GM21723 (cell line): Measurements from ENCODE around the gene ATR.
"Not testable (repeated sequence)": the region's sequence is repeated elsewhere in the genome, so short reads cannot be mapped to it uniquely, and the experiment has no call there.

Experiments used
- ATAC-seq: cut with Tn5 transposase; IDR thresholded peaks from one replicate; pipeline ENCODE4 v1.9.1; 2021; ENCODE audit warnings: mild to moderate bottlenecking, moderate library complexity; ENCODE audit not compliant: unreplicated experiment

Gene ATR

DNA sequence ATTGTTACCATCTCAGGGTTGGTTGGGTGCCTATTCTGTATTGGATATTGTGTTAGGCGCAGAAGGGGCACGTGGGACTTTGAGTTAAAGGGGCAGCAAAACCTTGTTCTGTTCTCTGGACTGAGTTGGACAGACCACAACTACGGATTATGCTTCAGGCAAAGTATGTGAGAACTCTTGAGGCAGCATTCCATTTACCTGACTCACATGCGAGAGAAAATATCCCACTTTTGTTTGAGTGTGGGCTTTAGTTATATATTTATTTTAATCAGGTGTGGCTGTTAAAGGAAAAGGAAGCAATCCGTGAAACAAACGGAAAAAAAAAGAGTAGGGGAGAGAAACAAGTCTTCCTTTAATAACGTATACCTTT is 17.0 kb upstream of the ATR start:
- no peak for ATAC-seq

- no peak for ATAC-seq
These were observed 16.6 kb upstream of the ATR start for GRCh38 chr3:142595141-142595540.

- ATAC-seq = not testable (repeated sequence)
These were observed 13.7 kb upstream of the ATR start for GRCh38 chr3:142592268-142592667.

DNA sequence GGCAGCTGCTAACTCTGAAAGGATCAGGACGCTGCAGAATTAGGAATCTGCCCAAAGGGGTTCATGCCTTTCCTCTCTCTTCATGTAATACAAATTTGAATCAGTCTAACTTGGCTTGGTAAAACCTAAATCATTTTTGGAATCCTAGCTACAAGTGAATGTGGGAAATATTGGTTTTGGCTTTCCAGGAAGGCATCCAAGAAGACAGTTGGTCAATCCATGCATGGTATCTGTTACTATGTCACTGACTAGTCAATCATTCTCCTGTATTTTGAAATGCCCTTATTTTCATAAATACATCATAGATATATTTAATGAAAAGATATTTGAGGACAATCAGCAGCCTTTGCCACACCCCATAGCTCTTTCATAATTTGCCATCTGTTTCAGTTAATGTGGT is 10.2 kb upstream of the ATR start:
- no peak for ATAC-seq

GRCh38 chr3:142586803-142587406 is 8.4 kb upstream of the ATR start:
- ATAC-seq = no peak

- ATAC-seq = not testable (repeated sequence)
These were observed 2.5 kb upstream of the ATR start for GRCh38 chr3:142581070-142581469.

GRCh38 chr3:142580061-142580423 is 1.5 kb upstream of the ATR start:
- ATAC-seq = no peak

DNA sequence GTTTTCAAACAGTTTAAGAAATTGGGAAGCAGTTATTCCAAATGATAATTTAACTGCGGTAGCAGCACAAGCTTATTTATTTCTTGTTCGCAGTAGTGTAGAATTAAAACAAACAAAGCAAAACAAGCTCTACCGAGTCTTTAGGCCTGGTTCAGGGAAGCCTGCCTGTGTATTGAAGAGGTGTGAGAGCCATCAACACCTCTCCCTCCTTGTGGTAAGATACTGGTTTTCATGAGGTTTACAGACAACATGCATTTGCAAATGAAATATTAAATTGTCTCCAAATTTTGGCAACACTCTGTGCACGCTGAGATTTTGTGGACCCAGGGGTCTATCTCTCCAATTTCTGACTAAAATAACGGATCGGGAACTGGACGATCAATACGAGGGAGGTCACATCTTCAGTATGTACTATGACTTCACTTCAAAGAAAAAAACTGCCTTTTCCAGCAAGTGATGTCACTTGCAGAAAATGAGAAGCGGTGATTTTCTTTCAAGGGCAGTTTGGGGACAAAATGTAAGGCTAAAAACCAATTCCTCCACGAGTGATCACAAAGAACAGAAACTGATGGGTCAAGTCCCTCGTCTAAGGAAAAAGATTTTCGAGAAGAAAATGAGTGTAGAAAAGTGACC is 721 bp downstream of the ATR start:
- ATAC-seq = no peak

DNA sequence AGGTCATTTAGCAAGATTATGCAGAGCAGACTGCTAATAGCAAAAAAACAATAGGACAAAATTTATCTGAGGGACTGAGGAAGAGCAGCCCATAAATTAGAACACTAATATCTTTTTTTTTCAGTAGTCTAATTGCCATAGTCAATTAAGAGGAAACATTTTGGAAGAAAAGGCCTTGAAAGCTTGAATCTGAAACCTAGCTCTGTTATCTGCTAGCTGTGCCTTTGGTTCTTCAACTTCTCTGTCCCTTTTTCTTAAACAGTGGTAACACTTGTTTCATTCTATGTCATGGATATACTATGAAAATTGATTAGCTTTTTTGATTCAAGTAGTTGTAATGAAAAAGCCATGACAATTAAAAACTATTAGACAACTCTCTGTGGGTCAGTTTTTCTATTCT is 1.7 kb downstream of the ATR start:
- no peak for ATAC-seq

- ATAC-seq = no peak
These were observed 3.9 kb downstream of the ATR start for GRCh38 chr3:142574665-142575064.

- not testable (repeated sequence) for ATAC-seq
These were observed 4.3 kb downstream of the ATR start for GRCh38 chr3:142574223-142574622.

GRCh38 chr3:142569422-142569821 is 9.1 kb downstream of the ATR start:
- not testable (repeated sequence) for ATAC-seq

DNA sequence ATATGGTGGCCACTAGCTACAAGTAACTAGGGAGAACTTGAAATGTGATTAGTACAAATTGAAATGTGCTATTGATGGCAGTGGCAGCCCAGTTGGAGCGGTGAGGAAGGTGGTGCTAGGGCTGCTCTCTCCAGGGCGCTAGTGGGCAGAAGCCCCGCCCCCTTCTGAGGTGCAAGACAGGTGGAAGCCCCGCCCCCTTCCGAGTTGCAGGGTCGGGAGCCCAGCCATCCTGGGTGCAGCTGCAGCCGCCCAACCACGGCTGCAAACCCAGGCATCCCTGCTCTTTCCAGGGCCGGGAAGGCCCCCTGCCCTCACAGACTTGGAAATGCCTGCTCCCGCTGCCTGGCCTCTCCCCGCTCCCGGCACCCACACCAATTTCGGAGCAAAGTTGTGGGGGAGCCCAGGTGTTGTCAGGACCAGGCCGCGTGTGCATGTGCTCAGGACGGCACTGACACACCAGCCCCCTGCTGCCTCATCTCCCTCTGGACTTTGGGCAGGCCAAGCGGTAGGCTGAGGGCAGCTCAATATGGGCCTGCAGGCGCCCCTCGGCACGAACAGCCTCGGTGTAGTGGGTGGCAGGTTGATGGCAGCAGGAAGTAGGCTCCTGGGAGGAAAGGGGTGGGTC is 10.0 kb downstream of the ATR start:
- no peak for ATAC-seq

DNA sequence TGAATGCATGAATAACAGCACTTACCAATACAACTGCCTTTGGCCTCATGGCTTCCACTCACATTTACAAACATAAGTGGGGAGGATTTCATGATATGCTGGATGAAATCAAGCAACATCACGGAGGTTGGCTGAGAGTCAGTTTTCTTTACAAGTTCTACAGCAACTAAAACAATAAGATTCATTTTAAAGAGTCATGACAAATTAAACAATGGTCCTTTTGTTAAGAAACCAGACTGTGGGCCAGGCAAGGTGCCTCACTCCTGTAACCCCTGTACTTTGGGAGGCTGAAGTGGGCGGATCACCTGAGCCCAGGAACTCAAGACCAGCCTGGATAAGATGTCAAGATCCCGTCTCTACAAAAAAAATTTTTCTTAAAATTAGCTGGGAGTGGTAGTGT is 12.4 kb downstream of the ATR start:
- no peak for ATAC-seq

GRCh38 chr3:142563496-142563997 is 15.0 kb downstream of the ATR start:
- no peak for ATAC-seq

DNA sequence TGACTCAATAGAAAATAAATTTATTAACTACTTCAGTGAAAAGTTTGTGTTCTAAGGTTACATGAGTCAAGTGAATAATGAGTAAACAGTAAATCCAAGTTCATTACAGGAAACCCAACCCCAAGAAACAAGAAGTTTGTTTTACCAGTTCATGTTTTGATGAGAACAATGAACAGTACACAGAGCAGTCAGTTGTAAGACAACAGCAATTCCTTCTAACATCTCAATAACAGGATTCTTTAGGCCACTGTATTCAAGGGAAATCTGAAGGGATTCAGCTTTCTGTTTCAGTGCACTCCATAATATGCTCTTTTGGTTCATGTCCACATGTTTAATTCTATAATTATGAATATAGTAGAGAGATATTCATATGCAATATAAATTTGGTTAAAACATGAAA is 18.4 kb downstream of the ATR start:
- no peak for ATAC-seq

- no peak for ATAC-seq
These were observed 24.8 kb downstream of the ATR start for GRCh38 chr3:142553741-142554140.

DNA sequence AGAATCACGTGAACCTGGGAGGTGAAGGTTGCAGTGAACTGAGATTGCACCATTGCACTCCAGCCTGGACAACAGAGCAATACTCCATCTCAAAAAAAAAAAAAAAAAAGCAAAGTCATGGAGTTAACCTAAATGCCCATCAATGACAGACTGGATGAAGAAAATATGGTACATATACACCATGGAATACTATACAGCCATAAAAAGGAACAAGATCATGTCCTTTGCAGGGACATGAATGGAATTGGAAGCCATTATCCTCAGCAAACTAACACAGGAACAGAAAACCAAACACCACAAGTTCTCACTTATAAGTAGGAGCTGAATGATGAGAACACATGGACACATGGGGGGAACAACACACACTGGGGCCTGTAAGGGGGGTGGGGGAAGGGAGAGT is 26.0 kb downstream of the ATR start:
- not testable (repeated sequence) for ATAC-seq

- no peak for ATAC-seq
These were observed 28.5 kb downstream of the ATR start for GRCh38 chr3:142549986-142550385.

GRCh38 chr3:142543307-142543706 is 35.2 kb downstream of the ATR start:
- no peak for ATAC-seq

GRCh38 chr3:142542054-142542453 is 36.5 kb downstream of the ATR start:
- ATAC-seq = no peak

- no peak for ATAC-seq
These were observed 42.0 kb downstream of the ATR start for GRCh38 chr3:142536519-142536918.
